GM12878 (cell line): ENCODE data around the gene SHB. TPM values are rescaled to one million over a fixed set of nuclear protein-coding genes. Genes with fewer than 3 reads are reported as not detected.

Source experiments
- ATAC-seq: fragments of 200-7000 bp; cut with Tn5 transposase; 3 replicates; pipeline ENCODE4 v1.9.1; 2020; ENCODE audit warnings: mild to moderate bottlenecking, moderate library complexity
- BruUV-seq: library from RNA; stranded (reverse); fragments of 400-500 nt; replicated peaks from 2 replicates; lab custom pipeline; 2021; lab: Mats Ljungman, UMichigan
- CTCF ChIA-PET: fragments of 300-600 bp; sonication (Branson Sonifier 250); formaldehyde crosslinking; extraction: SDS; loops from one replicate; lab custom pipeline; 2021; ENCODE audit warnings: inconsistent platforms; lab: Yijun Ruan, JAX
- POLR2A ChIA-PET: fragments of 350-600 bp; formaldehyde crosslinking; extraction: SDS; loops from one replicate; lab custom pipeline; 2021; ENCODE audit warnings: inconsistent platforms; lab: Charles Lee
- RAD21 ChIA-PET: fragments of 300-600 bp; sonication (Branson Sonifier 250); formaldehyde crosslinking; loops from one replicate; lab custom pipeline; 2023; ENCODE audit warnings: antibody characterized with exemption; ENCODE audit not compliant: unreplicated experiment; lab: Charles Lee
- SMC1A ChIA-PET: fragments of 300-600 bp; sonication (Branson Sonifier 250); formaldehyde crosslinking; loops from one replicate; lab custom pipeline; 2023; ENCODE audit not compliant: unreplicated experiment, uncharacterized antibody; lab: Charles Lee
- DNase-seq: peaks from one replicate; pipeline ENCODE4 v3.0.0-alpha.2; 2011; ENCODE audit warnings: low read depth, low spot score
- FAIRE-seq: peaks from 3 replicates; lab custom pipeline; 2011; peaks lifted over from hg19 to GRCh38; lab: Jason Lieb, UNC
- H2AFZ ChIP-seq: 2 replicates; pipeline ENCODE4 v1.6.0; 2011; ENCODE audit warnings: low read depth, low read length, control low read depth; ENCODE audit not compliant: control insufficient read depth
- H3K27ac ChIP-seq: 2 replicates; pipeline ENCODE4 v1.5.1; 2011; ENCODE audit warnings: control low read depth; ENCODE audit not compliant: control insufficient read depth, insufficient read depth
- H3K27me3 ChIP-seq, 2 experiments: replicated peaks in 1 of 2; 2 replicates each; pipeline versions ENCODE4 v1.6.0 to v1.6.1; 2011; ENCODE audit warnings: low read length in 1 of 2; ENCODE audit not compliant: control insufficient read depth in 2 of 2, insufficient read depth in 2 of 2
- H3K36me3 ChIP-seq, 2 experiments: 2 replicates each; pipeline ENCODE4 v1.5.1; 2011; ENCODE audit warnings: low read length in 1 of 2; ENCODE audit not compliant: control insufficient read depth in 2 of 2, insufficient read depth in 2 of 2
- H3K4me1 ChIP-seq: 2 replicates; pipeline ENCODE4 v1.6.1; 2011; ENCODE audit warnings: mild to moderate bottlenecking, low read length, moderate library complexity, mixed read lengths; ENCODE audit not compliant: control insufficient read depth, insufficient read depth
- H3K4me2 ChIP-seq: 2 replicates; pipeline ENCODE4 v1.6.0; 2011; ENCODE audit warnings: control low read depth; ENCODE audit not compliant: control insufficient read depth, insufficient read depth
- H3K4me3 ChIP-seq: fragments of 200-600 bp; sonication (generic); 2 replicates; pipeline ENCODE4 v1.5.1; 2016
- H3K79me2 ChIP-seq: 2 replicates; pipeline ENCODE4 v1.6.0; 2011; ENCODE audit warnings: low read length; ENCODE audit not compliant: control insufficient read depth, insufficient read depth
- H3K9ac ChIP-seq: 2 replicates; pipeline ENCODE4 v1.8.0; 2011; ENCODE audit warnings: low read length, control low read depth, mixed read lengths; ENCODE audit not compliant: control insufficient read depth, insufficient read depth
- H3K9me3 ChIP-seq: replicated peaks from 3 replicates; pipeline ENCODE4 v1.5.1; 2011; ENCODE audit warnings: mild to moderate bottlenecking, low read length; ENCODE audit not compliant: control insufficient read depth, insufficient read depth
- H4K20me1 ChIP-seq: 2 replicates; pipeline ENCODE4 v1.6.0; 2011; ENCODE audit not compliant: control insufficient read depth, insufficient read depth
- CHD4 ChIP-seq: fragments of 200-600 bp; sonication (generic); IDR thresholded peaks from 2 replicates; pipeline ENCODE4 v1.6.1; 2016; ENCODE audit warnings: mild to moderate bottlenecking
- GABPA ChIP-seq: IDR thresholded peaks from 2 replicates; pipeline ENCODE4 v1.6.1; 2014; ENCODE audit warnings: antibody characterized with exemption, low read depth, mild to moderate bottlenecking, inconsistent platforms
- KAT2A ChIP-seq: conservative IDR thresholded peaks from 2 replicates; pipeline ENCODE4 v1.6.1; 2011; ENCODE audit warnings: low read depth, low read length; ENCODE audit not compliant: control insufficient read depth
- WGBS: methylation state at CpG from one replicate; pipeline ENCODE4 v1.1.6; 2016; ENCODE audit warnings: low lambda C conversion rate; ENCODE audit not compliant: insufficient replicate concordance, insufficient coverage; ENCODE audit errors: missing lambda C conversion rate; 5-methylcytosine and 5-hydroxymethylcytosine counted together
- in situ Hi-C: fragments of 300-500 bp; cut with MboI; formaldehyde crosslinking; loops from 9 replicates; pipeline ENCODE4 v1.14.3; 2018; ENCODE audit warnings: mixed read lengths
- intact Hi-C: fragments of 100-400 bp; cut with micrococcal nuclease; formaldehyde crosslinking; loops from one replicate; pipeline ENCODE4 v1.14.2; 2022; ENCODE audit not compliant: unreplicated experiment
- polyA plus RNA-seq, 11 experiments: library from polyadenylated mRNA; depleted of rRNA in 4 of 11; unstranded in 6 of 11; stranded (reverse) in 5 of 11; fragments of >200 nt; fragmentation: Nextera tagmentation in 4 of 11; fragmentation: Illumina TruSeq in 1 of 11; extraction: Ambion mirVana in 4 of 11; extraction: Trizol in 1 of 11; gene quantifications; 1 replicate in 1 of 11; 2 replicates in 10 of 11; pipeline versions ENCODE4 v1.2.1 to v1.2.3, GENCODE V29; 2011 to 2016; ENCODE audit warnings: inconsistent platforms in 2 of 11, missing spikeins in 2 of 11, low read depth in 1 of 11
- total RNA-seq, 4 experiments: library from RNA; depleted of rRNA in 3 of 4; stranded (reverse); fragments of >200 nt in 3 of 4; fragmentation: Illumina TruSeq in 1 of 4; extraction: Trizol in 1 of 4; gene quantifications; 2 replicates each; pipeline versions ENCODE4 v1.2.1 to v1.2.3, GENCODE V29; 2013 to 2021
- TF ChIP-seq, protein P1 (sequence below): fragments of 450-650 bp; IDR thresholded peaks from 2 replicates; pipeline ENCODE4 v1.6.1; 2014; ENCODE audit warnings: mild to moderate bottlenecking
- TF ChIP-seq, protein P2 (sequence below): fragments of 450-650 bp; IDR thresholded peaks from 2 replicates; pipeline ENCODE4 v1.6.1; 2017; ENCODE audit warnings: mild to moderate bottlenecking, moderate library complexity

Gene SHB
- total and polyA plus RNA-seq, 10 of the 15 experiments (the other 5 are each of a cell fraction or from before 2014, with no cell fraction given): 0.29 to 6.2 (median 1.3) TPM

GRCh38 chr9:38011991-38012390, 57.0 kb downstream of the SHB start:
- Histone ChIP-seq H3K4me2 (no peak overlapping the region), H3K9ac (no peak overlapping the region), H3K36me3 (no peaks in the 10 kb centered on the region; a peak in 1 of 4 replicates), H3K9me3 (no peaks in the 10 kb centered on the region), H3K4me3 (no peak overlapping the region), H3K27ac (no peak overlapping the region), H3K79me2 (no peaks in the 10 kb centered on the region), H4K20me1 (no peaks in the 10 kb centered on the region), H3K27me3 (no peaks in the 10 kb centered on the region), H2AFZ (no peak overlapping the region), H3K4me1 (peaks cover 17% of the 10 kb centered on the region)
- intact Hi-C loops: no loop called here
- no TSS peak for BruUV-seq
- ATAC-seq (no peak), FAIRE-seq (no peak), DNase-seq (no peak)
- WGBS: 39% methylated on average over 5 of the region's 5 CpGs
- in situ Hi-C loops: loop anchor here (25.0 kb wide), 1 partner anchor 525 kb away; the partner anchor contains the start of gene POLR1E
- POLR2A ChIA-PET: interaction anchor here (1.5 kb wide), 1 partner anchor 10 kb away, joined by 3 read pairs; no protein-coding TSS in a partner anchor
- SMC1A ChIA-PET: interaction anchor here (1.3 kb wide), 2 partner anchors 17 to 45 kb away, joined by 3 read pairs; no protein-coding TSS in a partner anchor
- RAD21 ChIA-PET: interaction anchor here (0.6 kb wide), 1 partner anchor 243 kb away, joined by 3 read pairs; no protein-coding TSS in a partner anchor
- TF ChIP-seq, protein P1, sequence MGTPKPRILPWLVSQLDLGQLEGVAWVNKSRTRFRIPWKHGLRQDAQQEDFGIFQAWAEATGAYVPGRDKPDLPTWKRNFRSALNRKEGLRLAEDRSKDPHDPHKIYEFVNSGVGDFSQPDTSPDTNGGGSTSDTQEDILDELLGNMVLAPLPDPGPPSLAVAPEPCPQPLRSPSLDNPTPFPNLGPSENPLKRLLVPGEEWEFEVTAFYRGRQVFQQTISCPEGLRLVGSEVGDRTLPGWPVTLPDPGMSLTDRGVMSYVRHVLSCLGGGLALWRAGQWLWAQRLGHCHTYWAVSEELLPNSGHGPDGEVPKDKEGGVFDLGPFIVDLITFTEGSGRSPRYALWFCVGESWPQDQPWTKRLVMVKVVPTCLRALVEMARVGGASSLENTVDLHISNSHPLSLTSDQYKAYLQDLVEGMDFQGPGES: no peak
- TF ChIP-seq CHD4 (no peak), GABPA (no peak), KAT2A (no peak)
- TF ChIP-seq, protein P2, sequence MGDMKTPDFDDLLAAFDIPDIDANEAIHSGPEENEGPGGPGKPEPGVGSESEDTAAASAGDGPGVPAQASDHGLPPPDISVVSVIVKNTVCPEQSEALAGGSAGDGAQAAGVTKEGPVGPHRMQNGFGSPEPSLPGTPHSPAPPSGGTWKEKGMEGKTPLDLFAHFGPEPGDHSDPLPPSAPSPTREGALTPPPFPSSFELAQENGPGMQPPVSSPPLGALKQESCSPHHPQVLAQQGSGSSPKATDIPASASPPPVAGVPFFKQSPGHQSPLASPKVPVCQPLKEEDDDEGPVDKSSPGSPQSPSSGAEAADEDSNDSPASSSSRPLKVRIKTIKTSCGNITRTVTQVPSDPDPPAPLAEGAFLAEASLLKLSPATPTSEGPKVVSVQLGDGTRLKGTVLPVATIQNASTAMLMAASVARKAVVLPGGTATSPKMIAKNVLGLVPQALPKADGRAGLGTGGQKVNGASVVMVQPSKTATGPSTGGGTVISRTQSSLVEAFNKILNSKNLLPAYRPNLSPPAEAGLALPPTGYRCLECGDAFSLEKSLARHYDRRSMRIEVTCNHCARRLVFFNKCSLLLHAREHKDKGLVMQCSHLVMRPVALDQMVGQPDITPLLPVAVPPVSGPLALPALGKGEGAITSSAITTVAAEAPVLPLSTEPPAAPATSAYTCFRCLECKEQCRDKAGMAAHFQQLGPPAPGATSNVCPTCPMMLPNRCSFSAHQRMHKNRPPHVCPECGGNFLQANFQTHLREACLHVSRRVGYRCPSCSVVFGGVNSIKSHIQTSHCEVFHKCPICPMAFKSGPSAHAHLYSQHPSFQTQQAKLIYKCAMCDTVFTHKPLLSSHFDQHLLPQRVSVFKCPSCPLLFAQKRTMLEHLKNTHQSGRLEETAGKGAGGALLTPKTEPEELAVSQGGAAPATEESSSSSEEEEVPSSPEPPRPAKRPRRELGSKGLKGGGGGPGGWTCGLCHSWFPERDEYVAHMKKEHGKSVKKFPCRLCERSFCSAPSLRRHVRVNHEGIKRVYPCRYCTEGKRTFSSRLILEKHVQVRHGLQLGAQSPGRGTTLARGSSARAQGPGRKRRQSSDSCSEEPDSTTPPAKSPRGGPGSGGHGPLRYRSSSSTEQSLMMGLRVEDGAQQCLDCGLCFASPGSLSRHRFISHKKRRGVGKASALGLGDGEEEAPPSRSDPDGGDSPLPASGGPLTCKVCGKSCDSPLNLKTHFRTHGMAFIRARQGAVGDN: no peak
- CTCF ChIA-PET: interaction anchor here (1.2 kb wide), 1 partner anchor 19 kb away, joined by 3 read pairs; no protein-coding TSS in a partner anchor
